ENCODE measurements around the gene YBEY. TPM values are rescaled to one million over a fixed set of nuclear protein-coding genes. Genes with fewer than 3 reads are reported as not detected.

Gene YBEY
- total RNA-seq, 6 donors from 2014 or later: 7.7 to 26.2 (median 10.8) TPM

DNA sequence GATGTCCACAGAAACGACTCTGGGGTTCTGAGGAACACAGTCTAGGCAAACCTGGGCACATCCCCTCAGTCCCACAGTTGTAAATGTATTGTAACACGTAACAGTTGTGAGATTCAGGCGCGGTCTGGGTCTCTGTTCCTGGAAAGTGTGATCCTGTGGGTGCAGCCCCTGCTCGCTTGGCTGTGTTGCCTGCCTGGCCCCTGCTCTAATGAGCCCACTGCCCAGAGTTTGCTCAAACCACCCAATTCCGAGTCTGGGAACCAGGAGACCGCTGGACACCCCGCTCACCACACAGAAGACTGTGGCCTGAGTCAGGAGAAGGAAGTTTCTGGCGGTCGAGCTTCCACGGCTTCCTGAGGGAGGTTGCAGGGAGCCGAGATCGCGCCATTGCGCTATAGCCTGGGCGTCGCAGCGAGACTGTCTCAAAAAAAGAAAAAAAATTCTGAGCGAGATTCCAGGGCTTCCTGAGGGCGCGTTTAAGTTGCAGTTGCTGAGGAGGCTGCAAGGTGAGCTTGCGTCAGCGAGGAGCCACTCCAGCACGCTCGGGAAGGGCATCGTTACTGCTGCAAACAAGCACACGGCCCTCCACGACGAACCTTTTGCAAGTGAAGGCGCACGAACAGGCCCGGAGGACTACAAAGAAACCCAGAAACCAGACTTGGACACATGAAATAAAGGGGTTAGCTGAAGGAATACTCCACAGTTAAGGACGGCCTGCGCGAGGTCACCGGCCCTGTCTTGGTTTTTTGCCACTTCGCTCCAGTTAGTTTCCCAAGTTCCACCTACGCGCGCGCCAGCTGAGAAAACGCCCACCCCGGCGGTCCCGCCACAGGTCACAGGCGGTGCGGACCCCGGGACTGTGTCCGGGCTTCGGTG is 36.4 kb downstream of the YBEY start:
- no peaks in the 10 kb centered on the region for H3K9me3 ChIP-seq
- no peak for ATAC-seq (ENCODE audit: low FRiP score in 2 of 2)
- H3K27me3 ChIP-seq: no peaks in the 10 kb centered on the region
- no peak for TF ChIP-seq EP300 (IDR thresholded peaks at IDR 0.05)
- no peak for TF ChIP-seq POLR2A (IDR thresholded peaks at IDR 0.05)
- TF ChIP-seq, protein P1, sequence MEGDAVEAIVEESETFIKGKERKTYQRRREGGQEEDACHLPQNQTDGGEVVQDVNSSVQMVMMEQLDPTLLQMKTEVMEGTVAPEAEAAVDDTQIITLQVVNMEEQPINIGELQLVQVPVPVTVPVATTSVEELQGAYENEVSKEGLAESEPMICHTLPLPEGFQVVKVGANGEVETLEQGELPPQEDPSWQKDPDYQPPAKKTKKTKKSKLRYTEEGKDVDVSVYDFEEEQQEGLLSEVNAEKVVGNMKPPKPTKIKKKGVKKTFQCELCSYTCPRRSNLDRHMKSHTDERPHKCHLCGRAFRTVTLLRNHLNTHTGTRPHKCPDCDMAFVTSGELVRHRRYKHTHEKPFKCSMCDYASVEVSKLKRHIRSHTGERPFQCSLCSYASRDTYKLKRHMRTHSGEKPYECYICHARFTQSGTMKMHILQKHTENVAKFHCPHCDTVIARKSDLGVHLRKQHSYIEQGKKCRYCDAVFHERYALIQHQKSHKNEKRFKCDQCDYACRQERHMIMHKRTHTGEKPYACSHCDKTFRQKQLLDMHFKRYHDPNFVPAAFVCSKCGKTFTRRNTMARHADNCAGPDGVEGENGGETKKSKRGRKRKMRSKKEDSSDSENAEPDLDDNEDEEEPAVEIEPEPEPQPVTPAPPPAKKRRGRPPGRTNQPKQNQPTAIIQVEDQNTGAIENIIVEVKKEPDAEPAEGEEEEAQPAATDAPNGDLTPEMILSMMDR (IDR thresholded peaks at IDR 0.05): no peak
- TF ChIP-seq POLR2AphosphoS5 (IDR thresholded peaks at IDR 0.05): no peak
- peak; percentile 31 to 83 for DNase-seq
- peak overlapping the region in 1 of 4 donors; percentile 98 for H3K27ac ChIP-seq
- peaks cover 23 to 45% (median 30%) of the 10 kb centered on the region in 4 donors for H3K4me1 ChIP-seq
- peak overlapping the region; percentile 8 to 100 (median 80) for H3K4me3 ChIP-seq
- peaks cover 0 to 4% (median 1%) of the 10 kb centered on the region in 4 donors for H3K36me3 ChIP-seq
- WGBS, 2 donors: 4 to 6% methylated on average over 41 to 50 of the region's 50 CpGs

DNA sequence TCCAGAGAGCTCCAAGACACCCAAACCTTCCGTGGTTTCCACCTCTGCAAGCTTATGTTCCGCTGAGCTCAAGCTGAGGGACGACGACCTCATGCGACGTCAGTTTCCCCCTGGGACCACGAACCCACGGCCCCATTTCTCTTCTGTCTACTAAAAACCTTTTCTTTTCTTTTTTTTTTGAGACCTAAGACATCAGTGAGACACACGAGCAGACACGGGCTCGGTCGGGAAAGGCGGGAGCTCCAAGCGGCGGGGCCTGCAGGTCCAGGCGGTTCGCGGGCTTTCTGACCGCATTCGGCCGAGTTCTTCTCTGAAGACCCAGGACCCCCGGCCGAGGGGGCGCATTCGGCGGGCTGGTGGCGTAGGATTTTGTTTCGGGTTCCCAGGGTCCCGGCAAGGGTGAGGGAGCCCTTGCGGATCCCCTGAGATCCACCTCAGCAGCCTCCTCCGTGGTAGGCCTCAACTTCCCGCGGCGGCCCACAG is 37.1 kb downstream of the YBEY start:
- Histone ChIP-seq H3K4me1 (peaks cover 23 to 40% (median 30%) of the 10 kb centered on the region in 4 donors), H3K27ac (peak overlapping the region in 2 of 4 donors; percentile 33 to 98), H3K4me3 (peak overlapping the region; percentile 49 to 100 (median 80)), H3K36me3 (peaks cover 0 to 11% (median 5%) of the 10 kb centered on the region in 4 donors), H3K9me3 (no peaks in the 10 kb centered on the region), H3K27me3 (no peaks in the 10 kb centered on the region)
- ATAC-seq (ENCODE audit: low FRiP score in 2 of 2) (no peak), DNase-seq (no peak)
- TF ChIP-seq POLR2A (IDR thresholded peaks at IDR 0.05) (no peak), EP300 (IDR thresholded peaks at IDR 0.05) (no peak), POLR2AphosphoS5 (IDR thresholded peaks at IDR 0.05) (no peak)
- TF ChIP-seq, protein P1 (IDR thresholded peaks at IDR 0.05): no peak
- 1 to 2% methylated on average over 26 to 30 of the region's 34 CpGs for WGBS, 2 donors

DNA sequence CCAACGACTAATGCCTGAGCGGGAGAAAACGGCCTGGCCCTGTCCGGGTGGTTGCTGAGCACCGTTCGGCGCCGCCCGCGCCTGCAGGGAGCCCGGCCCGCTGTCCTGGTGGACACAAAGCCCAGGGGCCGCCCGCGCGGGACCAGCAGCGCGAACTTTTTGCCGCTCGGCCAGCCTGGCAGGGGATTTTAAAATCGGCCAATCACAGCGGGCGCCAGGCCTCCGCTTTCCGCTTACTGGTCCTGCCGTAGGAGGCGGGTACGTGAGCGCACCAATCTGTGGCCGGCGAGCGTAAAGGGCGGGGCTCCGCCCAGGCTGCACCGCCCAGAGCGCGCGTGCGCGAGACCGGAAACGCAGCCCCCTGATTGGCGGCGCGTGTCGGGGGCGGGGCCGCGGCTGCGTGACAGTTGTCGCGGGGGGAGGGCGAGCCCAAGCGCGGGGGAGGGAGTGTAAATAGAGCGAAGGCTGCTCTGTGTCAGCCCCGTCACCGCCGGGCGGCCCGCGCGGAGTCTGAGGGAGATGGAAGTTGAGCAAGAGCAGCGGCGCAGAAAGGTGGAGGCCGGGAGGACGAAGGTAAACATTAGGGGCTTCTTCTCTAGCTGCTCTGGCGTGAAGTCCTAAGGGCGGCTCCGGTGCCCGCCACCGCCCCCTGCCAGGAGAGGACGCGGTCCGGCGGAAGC is 37.7 kb downstream of the YBEY start, which contains the start of the genes C21orf58 and PCNT:
Gene C21orf58, minus strand, starts transcription at position 161 of the 680 bp plus-strand sequence. CDS start 1,132 bp downstream, outside the sequence.
Gene PCNT, plus strand, starts transcription at position 447 of the 680 bp plus-strand sequence. Its CDS starts 73 bp downstream, at position 520.
- ATAC-seq (ENCODE audit: low FRiP score in 2 of 2) (peak; percentile 97 to 98), DNase-seq (peak; percentile 97 to 100)
- H3K36me3 ChIP-seq: peaks cover 0 to 16% (median 6%) of the 10 kb centered on the region in 4 donors
- H3K27me3 ChIP-seq: no peaks in the 10 kb centered on the region
- 0 to 1% methylated on average over 31 to 54 of the region's 76 CpGs for WGBS, 2 donors
- peaks cover 23 to 39% (median 30%) of the 10 kb centered on the region in 4 donors for H3K4me1 ChIP-seq
- H3K4me3 ChIP-seq: peak within 1 kb of the TSS; percentile 77 to 100 (median 92)
- H3K9me3 ChIP-seq: no peaks in the 10 kb centered on the region
- H3K27ac ChIP-seq: peak within 1 kb of the TSS; percentile 95 to 98 (median 96)
- peak; percentile 43 to 58 for TF ChIP-seq POLR2AphosphoS5 (IDR thresholded peaks at IDR 0.05)
- TF ChIP-seq, protein P1 (IDR thresholded peaks at IDR 0.05): peak in 1 of 6 experiments; percentile 15
- TF ChIP-seq EP300 (IDR thresholded peaks at IDR 0.05): no peak
- peak in 2 of 4 donors; percentile 32 to 71 for TF ChIP-seq POLR2A (IDR thresholded peaks at IDR 0.05)

DNA sequence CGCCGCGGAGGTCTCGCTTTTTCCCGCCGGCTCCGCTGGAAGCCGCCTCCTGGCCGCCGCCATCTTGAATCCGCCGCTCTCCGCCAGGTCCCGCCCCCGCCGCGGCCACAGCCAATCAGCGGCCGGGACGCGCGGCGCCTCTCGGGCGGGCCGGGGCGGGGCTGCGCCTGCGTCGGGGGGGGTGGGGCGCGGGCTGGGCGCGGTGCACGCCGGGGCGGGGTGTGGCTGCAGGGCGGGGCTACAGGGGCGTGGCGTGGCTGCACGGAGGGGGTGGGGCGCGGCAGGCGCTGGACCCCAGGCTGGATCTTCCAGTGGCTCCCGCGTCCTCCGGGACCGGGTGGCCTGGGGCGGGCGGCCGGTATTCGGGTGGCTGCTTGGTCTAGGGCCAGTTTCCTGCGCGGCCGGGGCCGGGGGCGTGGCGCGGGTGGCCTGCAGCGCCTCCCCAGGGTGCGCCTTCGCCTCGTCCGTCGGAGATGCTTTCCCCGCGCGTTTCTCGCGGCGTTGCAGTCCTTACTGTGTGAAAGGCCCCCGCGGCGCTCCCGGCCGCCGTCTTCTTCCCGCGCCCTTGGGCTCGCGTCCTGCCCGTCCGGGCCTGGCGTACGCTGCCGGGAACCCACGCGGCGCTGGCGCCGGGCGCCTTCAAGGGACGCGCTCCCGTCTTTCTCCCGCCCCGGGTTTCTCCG is 38.4 kb downstream of the YBEY start:
- Histone ChIP-seq H3K36me3 (peaks cover 0 to 19% (median 6%) of the 10 kb centered on the region in 4 donors), H3K27ac (peak overlapping the region; percentile 95 to 98 (median 96)), H3K4me1 (peaks cover 23 to 38% (median 30%) of the 10 kb centered on the region in 4 donors), H3K4me3 (peak overlapping the region; percentile 77 to 100 (median 92)), H3K27me3 (no peaks in the 10 kb centered on the region), H3K9me3 (no peaks in the 10 kb centered on the region)
- no peak for TF ChIP-seq POLR2AphosphoS5 (IDR thresholded peaks at IDR 0.05)
- TF ChIP-seq, protein P1 (IDR thresholded peaks at IDR 0.05): peak in 4 of 6 experiments; percentile 4 to 38 (median 13)
- TF ChIP-seq POLR2A (IDR thresholded peaks at IDR 0.05): peak in 2 of 4 donors; percentile 35 to 46
- whole genome bisulfite sequencing, 2 donors: 0% methylated on average over 42 of the region's 98 CpGs; no CpG with 5 or more reads in 1 of the 2 donors
- DNase-seq: peak; percentile 89 to 98
- peak; percentile 93 to 96 for ATAC-seq (ENCODE audit: low FRiP score in 2 of 2)

Measured in upper lobe of left lung (tissue), 6 donors.